Renal cortical epithelial cell (primary cell): ENCODE data around the gene ATF7. TPM values are rescaled to one million over a fixed set of nuclear protein-coding genes. Genes with fewer than 3 reads are reported as not detected.
"Not testable (repeated sequence)": the region's sequence is repeated elsewhere in the genome, so short reads cannot be mapped to it uniquely, and the experiment has no call there.

Experiments
- DNase-seq: peaks from one replicate; pipeline ENCODE4 v3.0.0-alpha.2; 2011; ENCODE audit warnings: low read depth
- total RNA-seq: library from RNA; depleted of rRNA; stranded (reverse); fragments of >200 nt; gene quantifications from 2 replicates; pipeline ENCODE4 v1.2.3, GENCODE V29; 2014

ATF7 gene
- total RNA-seq, 1 donor from 2014 or later, result 12.8 TPM

DNA sequence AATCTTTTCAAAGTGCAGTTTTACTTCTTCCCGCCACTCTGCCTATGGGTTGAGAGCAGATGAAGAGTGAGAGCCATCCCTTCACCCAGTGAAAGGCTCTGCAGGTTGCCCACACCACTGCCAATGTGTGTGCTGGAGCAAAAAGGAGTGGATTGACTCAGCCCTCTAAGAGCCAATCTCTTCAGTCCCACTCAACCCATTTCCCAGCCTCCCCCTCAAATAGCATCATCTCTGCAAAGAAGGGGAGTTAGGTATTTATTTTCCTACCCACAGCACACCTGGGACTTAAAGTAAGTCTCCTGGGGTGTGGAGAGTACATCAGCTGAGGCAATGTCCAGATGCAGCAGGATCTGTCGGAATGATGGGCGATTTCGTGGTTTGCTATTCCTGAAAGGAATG lies 142.2 kb downstream of the ATF7 start:
- no peak for DNase-seq

DNA sequence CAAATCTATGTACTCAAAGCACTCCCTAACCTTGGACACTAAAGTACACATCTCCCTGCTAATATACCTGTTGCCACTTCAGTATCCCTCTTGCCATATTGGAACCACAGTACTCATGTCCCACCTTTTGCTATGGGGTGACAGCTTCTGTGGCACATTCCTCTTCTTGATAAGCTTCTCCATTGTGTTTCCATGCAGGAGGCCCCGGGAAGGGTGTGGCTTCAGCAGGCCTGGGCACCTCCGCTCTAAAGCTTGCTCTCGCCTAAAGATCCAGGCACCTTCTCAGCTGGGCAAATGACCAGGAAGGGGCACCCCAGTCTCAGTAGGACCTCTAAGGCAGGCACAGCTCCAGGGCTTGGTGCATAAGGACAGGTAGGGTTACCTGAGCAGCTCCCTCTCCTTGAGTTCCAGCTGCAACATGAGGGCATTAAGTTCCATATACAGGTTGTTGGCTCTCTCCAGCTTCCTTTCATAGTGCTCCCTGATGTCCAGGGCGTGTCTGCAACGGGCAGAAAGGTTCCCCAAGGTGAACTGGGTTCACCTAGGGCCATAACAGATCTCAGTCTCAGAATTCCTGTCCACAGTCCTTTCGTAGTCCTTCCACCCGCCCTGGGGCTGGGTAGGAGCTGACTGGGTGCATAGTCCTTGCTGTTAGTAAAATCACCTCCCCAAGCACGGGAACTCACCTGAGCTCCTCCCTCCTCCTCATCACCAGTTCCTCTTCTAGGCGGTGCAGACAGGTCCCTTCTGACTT lies 142.8 kb downstream of the ATF7 start:
- no peak for DNase-seq

DNA sequence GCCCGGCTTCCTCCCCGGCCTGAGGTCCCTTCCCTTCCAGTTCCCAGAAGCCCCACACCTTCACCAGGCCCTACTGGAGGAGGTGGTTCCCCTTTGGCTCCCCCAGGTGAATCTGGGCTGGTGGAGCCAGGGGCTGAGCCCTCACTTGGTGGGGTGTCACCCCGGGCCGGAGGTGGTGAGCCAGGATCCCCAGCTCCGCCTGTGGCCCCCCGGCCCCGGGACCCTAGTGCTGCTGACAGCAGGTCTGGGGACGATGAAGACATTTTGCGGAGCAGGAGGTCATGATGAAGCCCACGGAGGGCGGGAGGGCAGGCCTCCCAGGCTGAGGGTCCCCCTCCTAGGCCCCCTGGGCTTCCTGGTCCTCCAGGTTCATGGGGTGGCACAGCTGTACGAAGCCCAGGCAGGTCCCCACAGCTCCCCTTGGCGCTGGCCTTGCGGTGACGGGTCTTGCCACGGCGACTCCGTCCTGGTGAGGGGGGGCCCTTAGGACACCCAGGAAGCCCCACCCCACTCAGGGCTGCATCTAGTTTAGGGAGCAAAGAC lies 143.5 kb downstream of the ATF7 start:
- no peak for DNase-seq

DNA sequence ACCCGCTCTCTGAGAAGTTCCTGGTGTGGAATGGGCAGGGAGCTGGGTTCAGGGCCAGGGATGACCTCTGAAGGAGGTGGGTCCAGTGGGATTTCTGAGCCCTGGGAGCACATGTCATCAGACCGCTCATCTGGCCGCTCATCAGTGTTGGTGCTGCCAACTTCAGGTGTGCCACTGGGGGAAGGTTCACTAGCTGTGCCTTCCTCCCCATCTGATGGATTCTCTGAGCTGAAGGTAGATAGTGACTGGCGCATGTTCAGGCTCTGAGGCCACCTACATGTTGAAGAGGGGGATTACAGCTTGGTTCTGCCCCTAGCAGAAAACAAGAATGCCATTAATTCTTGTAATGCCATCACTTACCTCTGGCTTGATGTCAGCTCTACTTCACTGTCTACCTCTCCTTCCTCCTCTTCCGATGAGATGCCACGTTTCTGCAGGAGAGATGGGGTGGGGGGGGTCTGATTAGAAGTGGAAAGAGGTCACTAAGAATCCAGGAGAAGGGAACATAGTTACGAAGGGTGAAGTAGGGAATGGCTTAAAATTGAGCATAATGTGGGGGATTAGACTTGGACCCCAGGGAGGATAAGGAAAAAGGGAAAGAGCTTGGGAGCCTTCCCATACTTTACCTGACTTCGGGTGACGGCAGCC lies 144.1 kb downstream of the ATF7 start:
- DNase-seq, result no peak

DNA sequence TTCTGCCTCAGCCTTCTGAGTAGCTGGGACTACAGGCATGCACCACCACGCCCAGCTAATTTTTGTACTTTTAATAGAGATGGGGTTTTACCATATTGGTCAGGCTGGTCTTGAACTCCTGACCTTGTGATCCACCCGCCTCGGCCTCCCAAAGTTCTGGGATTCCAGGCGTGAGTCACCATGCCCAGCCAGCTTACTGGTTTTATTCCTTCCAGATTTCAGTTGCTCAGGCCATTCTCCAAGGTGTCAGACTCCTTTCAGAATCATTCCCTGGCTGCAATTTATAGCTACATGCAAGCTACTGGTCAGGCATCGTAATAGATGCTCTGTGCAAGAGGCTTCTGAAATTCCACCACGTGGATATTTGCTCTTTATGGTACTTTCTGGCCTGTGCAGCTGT lies 144.7 kb downstream of the ATF7 start:
- not testable (repeated sequence) for DNase-seq

DNA sequence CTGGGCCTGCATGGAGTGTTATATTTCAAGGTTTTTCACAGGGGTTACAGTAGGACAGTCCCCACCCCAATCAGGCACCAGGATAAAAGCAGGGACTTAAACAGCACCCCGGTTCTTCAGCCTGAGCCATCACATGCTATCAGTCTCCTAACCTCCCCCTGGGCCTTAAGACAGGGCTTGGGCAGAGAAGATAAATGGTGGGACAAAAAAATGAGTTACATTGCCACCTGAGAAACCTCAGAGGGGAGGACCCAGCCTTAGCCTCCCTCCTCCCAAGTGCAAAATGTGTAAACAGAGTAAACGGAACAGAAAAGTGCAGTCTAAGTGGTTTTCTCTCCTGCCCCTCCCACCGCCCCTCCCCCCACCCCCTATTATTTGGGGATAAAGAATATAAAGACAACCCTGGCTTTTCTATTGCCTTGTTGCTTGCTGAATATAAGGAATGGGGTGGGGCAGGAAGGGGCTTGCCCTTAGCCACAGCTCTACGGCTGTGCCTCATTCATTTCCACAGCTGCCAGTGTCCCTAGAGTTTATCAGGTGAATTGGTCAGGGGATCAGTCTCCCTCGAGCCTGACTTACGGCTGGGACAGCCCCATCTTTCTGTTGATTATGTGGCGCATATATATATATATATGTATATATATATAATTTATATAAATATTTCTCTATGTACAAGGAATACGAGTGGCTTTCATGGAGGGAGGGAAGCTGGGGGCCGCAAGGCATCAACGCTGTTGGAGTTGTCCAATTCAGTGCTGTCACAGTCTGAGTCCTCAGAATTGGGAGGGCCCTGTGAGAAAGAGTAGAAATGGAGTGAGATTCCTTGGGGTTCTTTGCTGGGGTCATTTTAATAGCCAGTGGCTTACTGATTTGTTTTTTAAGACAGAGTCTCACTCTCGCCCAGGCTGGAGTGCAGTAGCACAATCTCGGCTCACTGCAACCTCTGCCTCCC lies 145.4 kb downstream of the ATF7 start:
- DNase-seq, result no peak

DNA sequence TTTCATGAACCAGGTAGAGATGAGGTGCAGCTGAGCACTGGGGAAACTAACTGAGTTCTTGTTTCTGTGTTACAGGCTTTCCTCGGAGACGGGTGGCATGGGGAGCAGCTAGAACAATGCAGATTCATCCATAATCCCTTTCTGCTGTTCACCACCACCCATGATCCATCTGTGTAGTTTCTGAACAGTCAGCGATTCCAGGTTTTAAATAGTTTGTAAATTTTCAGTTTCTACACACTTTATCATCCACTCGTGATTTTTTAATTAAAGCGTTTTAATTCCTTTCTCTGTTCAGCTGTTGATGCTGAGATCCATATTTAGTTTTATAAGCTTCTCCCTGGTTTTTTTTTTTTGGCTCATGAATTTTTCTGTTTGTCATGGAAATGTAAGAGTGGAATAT lies 146.9 kb downstream of the ATF7 start:
- no peak for DNase-seq

DNA sequence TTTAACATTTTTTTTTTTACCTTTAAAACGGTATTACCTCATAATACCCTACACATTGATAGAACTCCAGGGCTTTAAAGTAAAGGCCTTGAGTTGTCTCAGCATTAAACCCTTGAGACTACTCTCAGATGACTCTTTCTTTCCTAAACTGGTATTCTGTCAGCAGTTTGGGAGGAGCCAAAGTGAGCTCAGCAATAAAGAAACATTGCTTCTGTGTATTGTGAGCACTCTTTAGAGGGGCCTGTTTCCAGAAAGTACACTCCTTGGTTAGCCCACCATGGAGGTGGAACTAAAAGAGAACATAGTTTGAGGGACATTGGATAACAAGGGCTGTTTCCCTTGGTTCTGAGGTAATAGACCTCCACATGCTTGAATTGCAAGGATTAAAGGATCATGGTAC lies 147.3 kb downstream of the ATF7 start:
- no peak for DNase-seq

DNA sequence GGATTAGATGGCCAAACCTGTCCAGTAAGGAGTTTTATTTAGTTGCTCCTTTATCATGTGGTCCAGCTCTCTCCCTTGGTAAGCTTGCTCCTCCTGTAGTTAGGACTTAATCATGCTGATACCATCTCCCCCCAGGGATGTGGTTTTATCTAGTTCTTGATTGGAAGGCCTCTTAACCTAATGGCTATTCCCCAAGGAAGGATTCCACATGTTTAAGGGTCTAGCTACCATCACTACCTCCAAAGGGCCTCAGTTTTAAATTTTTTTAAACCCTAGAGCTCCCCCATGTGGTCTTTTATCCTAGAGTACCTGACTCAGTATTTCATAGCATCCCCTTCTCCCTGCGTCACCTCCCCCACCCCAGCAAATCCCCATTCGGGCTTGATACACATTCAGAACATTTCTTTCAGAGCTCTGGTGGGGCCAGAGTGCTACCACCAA lies 149.4 kb downstream of the ATF7 start:
- no peak for DNase-seq

DNA sequence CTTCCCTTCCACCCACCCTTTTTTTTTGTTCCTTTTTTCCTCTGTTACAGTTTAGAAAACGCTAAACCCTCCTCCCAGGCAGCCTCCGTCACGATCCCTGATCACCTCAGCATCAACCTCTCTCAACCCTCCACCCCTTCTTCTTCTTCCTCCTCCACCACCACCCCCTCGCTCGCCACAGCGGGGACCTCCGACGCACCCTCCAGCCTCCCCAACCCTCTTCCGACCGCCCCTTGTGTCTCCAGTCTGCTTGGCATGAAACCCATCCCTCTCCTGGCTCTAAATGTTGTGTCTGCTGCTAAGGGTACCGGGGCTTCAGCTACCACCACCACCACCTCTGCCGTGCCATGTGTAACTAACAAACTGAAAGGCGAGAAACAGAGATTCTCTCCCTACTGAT lies 151.4 kb downstream of the ATF7 start:
- no peak for DNase-seq

DNA sequence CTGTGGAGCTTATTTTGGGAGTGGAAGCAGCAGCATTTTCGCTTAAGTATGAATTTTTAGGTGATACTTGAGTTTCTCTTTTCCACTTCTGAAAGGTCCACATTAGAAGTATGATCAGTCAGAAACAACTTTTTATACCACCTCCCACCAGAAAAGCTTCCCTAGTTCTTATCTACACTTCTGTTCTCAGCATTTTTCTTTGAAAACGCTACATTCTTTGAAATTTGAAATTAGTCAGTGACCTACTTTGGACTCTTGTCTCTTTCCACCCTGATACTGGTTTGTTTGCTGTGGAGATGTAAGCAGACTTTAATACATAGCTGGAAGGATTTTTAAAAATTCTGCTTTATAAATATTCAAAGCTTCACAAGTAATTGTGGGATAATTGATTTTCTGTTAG lies 152.1 kb downstream of the ATF7 start:
- DNase-seq, result no peak

DNA sequence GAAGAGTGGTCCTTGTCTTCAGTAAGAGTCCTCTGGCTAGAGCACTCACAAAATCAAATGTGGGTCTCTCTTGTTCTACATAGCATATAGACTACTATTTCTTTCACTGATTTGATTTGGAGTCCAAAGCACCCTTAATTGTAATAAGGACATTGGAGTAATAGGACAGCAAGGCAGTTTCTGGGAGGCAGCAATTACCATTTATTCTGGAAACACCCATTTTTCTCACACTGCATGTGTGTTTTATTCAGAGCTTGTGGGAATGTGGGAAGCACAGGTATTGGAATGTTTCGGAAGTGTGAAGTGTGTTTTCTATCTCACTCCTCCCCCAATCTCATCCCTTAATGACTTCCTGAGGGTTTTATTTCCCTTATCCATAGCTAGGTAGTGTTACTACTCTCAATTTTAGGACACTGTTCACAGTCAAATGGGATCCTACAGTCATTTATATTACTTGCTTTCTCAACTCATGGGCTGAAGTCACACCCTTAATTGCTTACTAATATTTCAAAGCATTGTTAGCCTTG lies 154.1 kb downstream of the ATF7 start:
- DNase-seq, result no peak

DNA sequence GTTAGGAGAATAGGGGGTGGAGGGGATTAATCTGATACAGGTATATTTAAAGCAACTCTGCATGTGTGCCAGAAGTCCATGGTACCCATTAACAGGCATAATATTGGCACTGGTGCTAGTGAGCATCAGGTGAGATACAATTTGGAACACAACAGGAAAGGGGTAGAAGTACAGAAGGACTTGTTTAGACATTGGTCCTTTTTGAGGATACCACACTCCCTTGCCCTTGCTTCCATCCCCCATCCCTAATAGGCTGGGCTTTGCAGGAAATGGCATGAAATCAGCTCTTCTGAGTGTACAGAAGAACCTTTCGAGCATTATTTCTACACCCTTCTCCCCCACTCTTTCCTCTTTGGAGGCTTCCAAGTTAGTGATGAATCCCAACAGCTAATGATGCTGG lies 157.9 kb downstream of the ATF7 start:
- no peak for DNase-seq

DNA sequence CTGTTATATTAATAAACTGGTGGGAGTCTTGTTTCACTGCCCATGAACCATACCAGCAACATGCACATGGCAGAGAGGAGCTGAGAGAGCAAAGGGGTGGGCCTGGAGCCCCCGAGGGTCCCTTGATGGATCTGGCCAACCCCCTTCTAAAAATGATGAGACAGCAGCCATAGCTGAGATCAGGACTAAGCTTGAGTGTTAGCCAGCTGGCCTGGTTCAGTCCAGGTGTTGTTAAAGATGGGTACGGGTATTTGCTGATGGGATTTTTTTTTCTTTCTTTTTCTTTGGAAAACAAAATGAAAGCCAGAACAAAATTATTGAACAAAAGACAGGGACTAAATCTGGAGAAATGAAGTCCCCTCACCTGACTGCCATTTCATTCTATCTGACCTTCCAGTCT lies 158.3 kb downstream of the ATF7 start:
- DNase-seq, result no peak

DNA sequence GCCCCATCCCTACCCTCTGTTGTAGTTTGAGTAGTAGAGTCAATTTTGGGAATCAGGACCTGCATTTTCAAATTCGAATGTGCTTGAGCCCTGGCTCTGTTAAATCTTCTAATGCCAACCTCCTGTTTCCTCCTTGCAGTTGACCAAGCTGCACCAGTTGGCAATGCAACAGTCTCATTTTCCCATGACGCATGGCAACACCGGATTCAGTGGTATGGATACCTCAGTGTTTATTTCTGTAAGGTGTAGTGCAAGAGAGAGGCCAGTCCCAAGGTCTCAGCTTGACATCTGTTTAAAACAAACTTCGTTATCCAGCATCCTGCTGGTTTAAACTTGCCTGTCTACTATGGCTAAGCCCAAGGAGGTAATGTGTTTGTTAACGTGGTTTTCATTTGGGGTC lies 159.1 kb downstream of the ATF7 start:
- no peak for DNase-seq

DNA sequence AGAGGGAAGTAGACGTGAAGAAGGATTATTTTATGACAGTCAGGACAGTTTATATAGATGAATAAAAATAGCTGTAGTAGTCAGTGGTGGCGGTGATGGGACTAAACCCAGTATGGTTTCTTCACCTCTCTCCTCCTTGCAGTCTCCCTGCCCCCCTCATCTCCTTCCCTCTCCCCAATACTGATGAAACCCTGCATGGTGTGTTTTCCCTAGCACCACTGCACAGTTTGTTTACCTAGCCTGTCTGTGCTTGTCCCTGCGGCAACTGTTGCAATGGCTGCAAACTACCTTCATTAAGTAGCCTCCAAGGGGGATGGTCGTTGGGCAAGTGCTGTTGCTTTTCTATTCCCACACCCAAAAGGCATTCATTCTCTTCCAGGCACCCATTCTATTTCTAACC lies 159.5 kb downstream of the ATF7 start:
- no peak for DNase-seq

DNA sequence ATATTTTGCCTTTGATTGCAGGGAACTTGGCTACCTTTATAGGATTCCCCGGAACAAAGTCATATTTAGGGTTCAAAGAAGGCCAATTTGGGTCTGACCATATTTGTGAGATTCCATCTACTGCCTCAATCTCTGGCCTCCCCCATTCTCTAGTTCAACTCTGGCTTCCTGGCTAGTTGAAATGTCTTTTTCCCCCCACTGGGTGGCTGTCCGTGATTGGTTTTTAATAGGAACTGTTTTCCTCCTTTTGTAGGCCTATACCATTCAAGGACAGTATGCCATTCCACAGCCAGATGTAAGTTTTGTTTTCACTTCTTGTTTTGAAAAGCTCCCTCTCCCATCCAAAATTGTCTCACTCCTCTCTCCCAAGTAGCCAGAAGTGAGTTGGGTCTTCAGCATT lies 160.5 kb downstream of the ATF7 start:
- no peak for DNase-seq

DNA sequence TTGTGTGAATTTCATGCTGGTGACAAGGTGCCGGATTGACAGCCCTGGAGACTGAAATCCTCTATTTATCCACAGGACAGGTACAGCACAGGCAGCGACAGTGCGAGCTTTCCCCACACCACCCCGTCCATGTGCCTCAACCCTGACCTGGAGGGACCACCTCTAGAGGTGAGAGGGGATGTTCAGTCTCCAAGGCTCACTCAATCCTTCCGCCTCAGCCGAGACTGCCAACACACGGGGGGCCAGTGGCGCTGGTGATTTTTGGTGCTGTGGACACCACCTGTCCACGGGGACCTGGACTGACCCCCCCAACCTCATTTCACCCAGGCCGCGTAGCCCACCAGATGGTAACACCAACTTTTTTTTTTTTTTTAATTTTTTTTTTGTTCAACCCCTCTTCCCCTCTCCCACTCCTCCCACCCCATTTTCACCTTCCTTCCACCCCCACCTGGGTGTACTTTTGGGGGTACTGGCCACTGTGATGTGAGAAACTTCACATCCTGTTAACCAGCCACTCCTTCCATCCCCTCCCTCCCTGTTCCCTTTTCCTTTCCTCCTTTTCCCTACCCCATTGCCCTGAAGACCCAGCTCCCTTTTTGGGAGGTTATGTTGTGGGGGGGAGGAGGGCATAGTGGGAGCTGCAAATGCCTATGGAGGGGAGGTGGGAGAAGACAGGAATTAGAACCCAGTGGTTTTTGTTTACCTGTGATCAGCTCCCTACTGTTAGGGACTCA lies 161.3 kb downstream of the ATF7 start:
- DNase-seq, result no peak

DNA sequence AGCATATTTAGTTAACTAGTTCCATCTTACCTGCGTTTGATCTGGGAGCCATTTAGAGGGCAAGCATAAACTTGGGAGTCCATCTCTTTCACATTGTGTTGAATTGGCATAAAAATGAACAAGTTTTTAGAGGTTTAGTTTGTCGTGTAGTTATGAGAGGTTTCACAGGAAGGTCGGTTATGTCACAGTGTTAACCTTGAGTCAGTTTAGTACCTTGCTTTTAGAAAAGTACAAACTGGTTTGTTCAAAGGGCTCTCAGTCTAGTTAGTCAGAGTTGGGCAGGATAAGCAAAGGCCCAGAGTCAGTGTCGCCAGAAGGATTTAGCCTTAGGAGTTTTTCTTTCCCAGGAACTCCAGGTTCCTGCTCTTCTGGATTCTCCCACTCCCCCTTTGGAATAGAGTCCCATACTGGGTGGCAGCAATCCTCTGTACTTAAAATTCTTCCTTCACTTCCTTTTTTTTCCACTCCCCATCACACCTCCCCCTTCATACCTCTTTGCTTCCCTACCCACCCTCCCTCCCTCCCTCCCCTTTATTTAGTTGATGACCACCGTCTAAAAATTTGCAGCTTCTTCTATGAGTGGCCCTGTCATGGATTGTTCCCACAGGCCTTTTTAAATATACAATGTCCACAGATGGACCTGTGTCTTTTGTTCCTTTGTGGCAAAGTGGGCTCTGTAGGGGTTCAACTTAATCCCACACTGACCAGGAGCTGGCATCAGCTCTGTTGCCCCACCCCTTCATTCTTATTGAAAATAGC lies 162.2 kb downstream of the ATF7 start:
- no peak for DNase-seq

DNA sequence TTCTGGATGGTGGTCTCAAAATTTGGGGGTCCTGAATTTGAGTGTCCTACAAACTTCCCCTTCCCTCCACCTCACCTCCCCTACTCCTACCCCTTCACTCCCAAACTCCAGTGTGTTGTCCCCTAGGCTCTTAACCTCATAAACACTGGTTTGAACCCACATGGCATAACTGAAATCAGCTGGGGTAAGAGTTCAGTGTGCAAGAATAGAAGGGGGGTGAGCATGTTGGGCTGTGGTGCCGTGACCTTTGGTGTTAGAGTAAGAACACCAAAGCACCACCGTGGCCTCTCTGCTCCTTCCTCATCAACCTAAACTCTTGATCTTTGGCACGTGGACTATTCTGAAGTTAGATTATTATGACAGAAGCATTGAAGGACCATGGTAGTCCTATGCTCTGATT lies 163.2 kb downstream of the ATF7 start:
- no peak for DNase-seq

DNA sequence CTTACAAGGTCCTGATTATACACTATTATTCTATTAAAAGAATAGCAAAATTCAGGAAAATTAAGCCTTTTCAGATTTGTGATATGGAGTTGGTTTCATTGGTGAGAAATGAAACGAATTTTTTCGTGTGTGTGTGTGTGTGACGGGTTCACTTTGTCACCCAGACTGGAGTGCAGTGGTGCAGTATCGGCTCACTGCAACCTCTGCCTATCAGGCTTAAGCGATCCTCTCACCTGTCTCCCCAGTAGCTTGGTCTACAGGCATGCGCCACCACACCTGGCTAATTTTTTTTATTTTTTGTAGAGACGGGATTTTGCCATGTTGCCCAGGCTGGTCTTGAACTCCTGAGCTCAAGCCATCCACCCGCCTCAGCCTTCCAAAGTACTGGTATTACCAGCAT lies 164.6 kb downstream of the ATF7 start:
- DNase-seq, result no peak
